Gastrocnemius medialis (tissue), 4 donors: Measurements from ENCODE around the gene ADAMTSL1. TPM values are rescaled to one million over a fixed set of nuclear protein-coding genes. Genes with fewer than 3 reads are reported as not detected.

Experiments
- ATAC-seq, 2 donors: fragments of 150-250 bp; one replicate each; pipeline ENCODE4 v1.9.1; 2016
- DNase-seq, 2 donors: peaks; one replicate each; pipeline ENCODE4 v3.0.0-alpha.2; 2019
- H3K27ac ChIP-seq, 4 donors: fragments of 200-600 bp; sonication (generic); 1 replicate in 1 of 4; 2 replicates in 3 of 4; pipeline ENCODE4 v1.5.1; 2016 to 2018; ENCODE audit warnings: mild to moderate bottlenecking in 2 of 4, moderate library complexity in 1 of 4
- H3K27me3 ChIP-seq, 3 donors: fragments of 200-600 bp; sonication (generic) in 2 of 3; 1 replicate in 1 of 3; 2 replicates in 2 of 3; pipeline versions ENCODE4 v1.5.1 to v1.6.0; 2016 to 2019; ENCODE audit warnings: mild to moderate bottlenecking in 1 of 3, moderate library complexity in 1 of 3
- H3K36me3 ChIP-seq, 2 donors: fragments of 200-600 bp; sonication (generic) in 1 of 2; one replicate each; pipeline ENCODE4 v1.5.1; 2017 to 2018
- H3K4me1 ChIP-seq, 2 donors: fragments of 200-600 bp; sonication (generic) in 1 of 2; one replicate each; pipeline ENCODE4 v1.5.1; 2016 to 2017; ENCODE audit warnings: mild to moderate bottlenecking in 2 of 2
- H3K4me3 ChIP-seq, 4 donors: fragments of 200-600 bp; sonication (generic) in 3 of 4; 1 replicate in 1 of 4; 2 replicates in 3 of 4; pipeline ENCODE4 v1.5.1; 2016 to 2019; ENCODE audit warnings: mild to moderate bottlenecking in 2 of 4
- H3K9me3 ChIP-seq, 3 donors: fragments of 200-600 bp; sonication (generic) in 2 of 3; 1 replicate in 1 of 3; 2 replicates in 2 of 3; pipeline ENCODE4 v1.5.1; 2016 to 2019
- CTCF ChIP-seq, 5 experiments: fragments of 450-650 bp in 3 of 5; fragments of 200-600 bp in 2 of 5; sonication (generic) in 2 of 5; IDR thresholded peaks in 4 of 5; conservative IDR thresholded peaks in 1 of 5; 1 replicate in 4 of 5; 2 replicates in 1 of 5; pipeline ENCODE4 v1.5.1; 2016 to 2019; ENCODE audit warnings: antibody characterized with exemption in 5 of 5, mild to moderate bottlenecking in 3 of 5, moderate library complexity in 3 of 5
- POLR2A ChIP-seq, 2 donors: fragments of 450-650 bp; IDR thresholded peaks; one replicate each; pipeline ENCODE4 v1.6.1; 2017; ENCODE audit warnings: antibody characterized with exemption in 2 of 2, mild to moderate bottlenecking in 2 of 2, moderate library complexity in 2 of 2
- in situ Hi-C, 4 donors: fragments of 200-750 bp; cut with MboI; loops; one replicate each; pipeline versions ENCODE4 v1.15.0 to v1.8.0; 2017; ENCODE audit warnings: low sequenced_read_pairs in 4 of 4
- intact Hi-C: fragments of 100-400 bp; cut with DNase I; formaldehyde crosslinking; loops from one replicate; pipeline ENCODE4 v1.15.1; 2023; ENCODE audit warnings: low total_unique reads
- total RNA-seq, 4 donors: library from RNA; depleted of rRNA; stranded (reverse); fragments of >200 nt; gene quantifications; one replicate each; pipeline versions ENCODE4 v1.1.0 to v1.2.3, GENCODE V29; 2016

Gene ADAMTSL1
- total RNA-seq, 4 donors from 2014 or later: 0.05 to 0.58 (median 0.28) TPM

GRCh38 chr9:18848657-18849056, 374.7 kb downstream of the ADAMTSL1 start:
- H3K4me3 ChIP-seq: no peak overlapping the region
- H3K4me1 ChIP-seq: peaks cover 0 to 9% of the 10 kb centered on the region in 2 donors
- ATAC-seq (no peak), DNase-seq (no peak)
- intact Hi-C loops: no loop called here
- H3K27me3 ChIP-seq: no peaks in the 10 kb centered on the region
- no peak for TF ChIP-seq CTCF (IDR thresholded peaks at IDR 0.05 in 4 of 5, conservative IDR thresholded peaks at IDR 0.05 in 1 of 5)
- TF ChIP-seq POLR2A (IDR thresholded peaks at IDR 0.05): no peak
- no peak overlapping the region for H3K27ac ChIP-seq
- no peaks in the 10 kb centered on the region for H3K36me3 ChIP-seq
- in situ Hi-C loops: no loop called here
- no peaks in the 10 kb centered on the region for H3K9me3 ChIP-seq

GRCh38 chr9:18849270-18849669, 375.3 kb downstream of the ADAMTSL1 start:
- H3K27ac ChIP-seq: no peak overlapping the region
- intact Hi-C loops: no loop called here
- DNase-seq: no peak

GRCh38 chr9:18849890-18850677, 376.1 kb downstream of the ADAMTSL1 start:
- no peaks in the 10 kb centered on the region for H3K27me3 ChIP-seq
- ATAC-seq: no peak
- peaks cover 0 to 9% of the 10 kb centered on the region in 2 donors for H3K4me1 ChIP-seq
- no peaks in the 10 kb centered on the region for H3K9me3 ChIP-seq
- in situ Hi-C loops (no loop called here), intact Hi-C loops (no loop called here)
- no peak overlapping the region for H3K4me3 ChIP-seq
- H3K36me3 ChIP-seq: no peaks in the 10 kb centered on the region
- no peak overlapping the region for H3K27ac ChIP-seq
- no peak for TF ChIP-seq POLR2A (IDR thresholded peaks at IDR 0.05)
- TF ChIP-seq CTCF (IDR thresholded peaks at IDR 0.05 in 4 of 5, conservative IDR thresholded peaks at IDR 0.05 in 1 of 5): no peak
- DNase-seq: no peak

More at GRCh38 chr9:18849270-18849669, 375.3 kb downstream of the ADAMTSL1 start:
- H3K4me3 ChIP-seq: no peak overlapping the region
- no peaks in the 10 kb centered on the region for H3K9me3 ChIP-seq
- no peak for TF ChIP-seq POLR2A (IDR thresholded peaks at IDR 0.05)
- no peak for TF ChIP-seq CTCF (IDR thresholded peaks at IDR 0.05 in 4 of 5, conservative IDR thresholded peaks at IDR 0.05 in 1 of 5)
- no peak for ATAC-seq
- H3K27me3 ChIP-seq: no peaks in the 10 kb centered on the region
- in situ Hi-C loops: no loop called here
- peaks cover 0 to 9% of the 10 kb centered on the region in 2 donors for H3K4me1 ChIP-seq
- no peaks in the 10 kb centered on the region for H3K36me3 ChIP-seq

- DNase-seq: no peak
- Histone ChIP-seq H3K9me3 (no peaks in the 10 kb centered on the region), H3K4me3 (no peak overlapping the region), H3K27ac (no peak overlapping the region), H3K27me3 (no peaks in the 10 kb centered on the region), H3K36me3 (no peaks in the 10 kb centered on the region), H3K4me1 (peaks cover 0 to 9% of the 10 kb centered on the region in 2 donors)
- no peak for ATAC-seq
- in situ Hi-C loops: no loop called here
- intact Hi-C loops: no loop called here
- no peak for TF ChIP-seq CTCF (IDR thresholded peaks at IDR 0.05 in 4 of 5, conservative IDR thresholded peaks at IDR 0.05 in 1 of 5)
- no peak for TF ChIP-seq POLR2A (IDR thresholded peaks at IDR 0.05)
Observed at GRCh38 chr9:18851069-18851795, 377.3 kb downstream of the ADAMTSL1 start.
